ENCODE results near the gene SLC6A16. TPM values are rescaled to one million over a fixed set of nuclear protein-coding genes. Genes with fewer than 3 reads are reported as not detected.

The SLC6A16 gene
- total RNA-seq, 6 experiments from 2014 or later: 0.26 to 0.53 (median 0.40) TPM; not detected in 1

GRCh38 chr19:49338023-49338677 lies 13.2 kb upstream of the SLC6A16 start:
- TF ChIP-seq CTCF (IDR thresholded peaks at IDR 0.05): no peak
- Mint-ChIP-seq H3K27ac (no peak overlapping the region), H3K36me3 (ENCODE audit: low read depth) (peaks cover 14% of the 10 kb centered on the region), H3K4me3 (no peak overlapping the region; the same call in 1 of the 2 replicates), H3K27me3 (ENCODE audit: insufficient read depth) (peaks cover 16% of the 10 kb centered on the region), H3K4me1 (ENCODE audit: low read depth) (no peaks in the 10 kb centered on the region), H3K9me3 (no peaks in the 10 kb centered on the region)
- DNase-seq: no peak

GRCh38 chr19:49337267-49338022 lies 12.5 kb upstream of the SLC6A16 start:
- Mint-ChIP-seq H3K4me3 (no peak overlapping the region), H3K4me1 (ENCODE audit: low read depth) (no peaks in the 10 kb centered on the region), H3K9me3 (no peaks in the 10 kb centered on the region), H3K27me3 (ENCODE audit: insufficient read depth) (peaks cover 14% of the 10 kb centered on the region), H3K27ac (no peak overlapping the region), H3K36me3 (ENCODE audit: low read depth) (peaks cover 7% of the 10 kb centered on the region)
- no peak for TF ChIP-seq CTCF (IDR thresholded peaks at IDR 0.05)
- no peak for DNase-seq

DNA sequence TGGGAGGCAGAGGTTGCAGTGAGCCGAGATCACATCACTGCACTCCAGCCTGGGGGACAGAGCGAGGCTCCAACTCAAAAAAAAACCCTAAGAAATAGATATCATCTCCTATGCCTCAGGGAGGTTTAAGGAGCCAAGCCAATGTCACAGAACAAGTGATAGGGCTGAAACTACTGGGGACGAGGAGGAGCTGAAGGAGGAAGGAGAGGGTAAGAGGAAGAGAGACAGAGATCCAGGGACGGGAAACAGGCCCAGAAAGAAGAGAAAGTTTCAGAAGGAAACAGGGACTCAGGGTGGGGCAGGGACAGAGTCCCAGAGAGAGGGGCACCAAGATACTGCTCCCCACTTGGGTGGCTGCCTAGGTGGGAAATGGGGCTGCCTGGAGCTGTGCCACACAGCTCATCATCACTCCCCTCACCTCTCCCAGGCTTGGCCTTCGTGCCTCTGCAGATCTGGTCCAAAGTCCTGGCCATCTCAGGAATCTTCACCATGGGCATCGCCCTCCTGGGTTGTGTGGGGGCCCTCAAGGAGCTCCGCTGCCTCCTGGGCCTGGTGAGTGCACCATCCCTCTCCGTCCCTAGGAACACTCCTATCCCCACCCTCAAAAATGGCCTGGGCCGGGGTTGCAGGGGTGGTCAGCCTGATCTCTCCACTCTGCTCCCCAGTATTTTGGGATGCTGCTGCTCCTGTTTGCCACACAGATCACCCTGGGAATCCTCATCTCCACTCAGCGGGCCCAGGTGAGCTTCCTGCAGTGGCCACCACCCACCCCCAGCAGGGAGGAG lies 11.7 kb upstream of the SLC6A16 start:
- no peaks in the 10 kb centered on the region for H3K4me1 Mint-ChIP-seq (ENCODE audit: low read depth)
- H3K9me3 Mint-ChIP-seq: no peaks in the 10 kb centered on the region
- TF ChIP-seq CTCF (IDR thresholded peaks at IDR 0.05): no peak
- H3K27me3 Mint-ChIP-seq (ENCODE audit: insufficient read depth): peaks cover 19% of the 10 kb centered on the region
- no peak overlapping the region for H3K27ac Mint-ChIP-seq
- no peak overlapping the region for H3K4me3 Mint-ChIP-seq
- no peak for DNase-seq
- H3K36me3 Mint-ChIP-seq (ENCODE audit: low read depth): peaks cover 6% of the 10 kb centered on the region; the same call in 1 of the 2 replicates

GRCh38 chr19:49335784-49336481 lies 10.9 kb upstream of the SLC6A16 start:
- H3K27me3 Mint-ChIP-seq (ENCODE audit: insufficient read depth): peaks cover 19% of the 10 kb centered on the region

More at GRCh38 chr19:49335784-49336481, 10.9 kb upstream of the SLC6A16 start:
- Mint-ChIP-seq H3K4me3 (no peak overlapping the region), H3K4me1 (ENCODE audit: low read depth) (no peaks in the 10 kb centered on the region), H3K9me3 (no peaks in the 10 kb centered on the region), H3K27ac (no peak overlapping the region), H3K36me3 (ENCODE audit: low read depth) (peaks cover 6% of the 10 kb centered on the region; the same call in 1 of the 2 replicates)
- TF ChIP-seq CTCF (IDR thresholded peaks at IDR 0.05): no peak
- no peak for DNase-seq
